ENCODE measurements around the gene DOK6.
"Not testable (repeated sequence)": the region's sequence is repeated elsewhere in the genome, so short reads cannot be mapped to it uniquely, and the experiment has no call there.

The DOK6 gene

GRCh38 chr18:69845593-69846506 is 445.2 kb downstream of the DOK6 start:
- no peak for DNase-seq (ENCODE audit: extremely low read depth in 1 of 2, low read depth in 1 of 2)

- DNase-seq (ENCODE audit: extremely low read depth in 1 of 2, low read depth in 1 of 2), result no peak
These were observed 452.4 kb downstream of the DOK6 start for GRCh38 chr18:69853051-69853450.

- no peak for DNase-seq (ENCODE audit: extremely low read depth in 1 of 2, low read depth in 1 of 2)
These were observed 453.8 kb downstream of the DOK6 start for GRCh38 chr18:69854455-69854854.

GRCh38 chr18:69858897-69859296 is 458.2 kb downstream of the DOK6 start:
- DNase-seq (ENCODE audit: extremely low read depth in 1 of 2, low read depth in 1 of 2), result no peak

GRCh38 chr18:69864802-69865201 is 464.1 kb downstream of the DOK6 start:
- not testable (repeated sequence) for DNase-seq (ENCODE audit: extremely low read depth in 1 of 2, low read depth in 1 of 2)

- no peak for DNase-seq (ENCODE audit: extremely low read depth in 1 of 2, low read depth in 1 of 2)
These were observed 465.1 kb downstream of the DOK6 start for GRCh38 chr18:69865776-69866175.

- DNase-seq (ENCODE audit: extremely low read depth in 1 of 2, low read depth in 1 of 2), result no peak
These were observed 465.5 kb downstream of the DOK6 start for GRCh38 chr18:69866212-69866611.

GRCh38 chr18:69870736-69871135 is 470.0 kb downstream of the DOK6 start:
- no peak for DNase-seq (ENCODE audit: extremely low read depth in 1 of 2, low read depth in 1 of 2)

GRCh38 chr18:69871363-69871762 is 470.7 kb downstream of the DOK6 start:
- DNase-seq (ENCODE audit: extremely low read depth in 1 of 2, low read depth in 1 of 2), result no peak

- no peak for DNase-seq (ENCODE audit: extremely low read depth in 1 of 2, low read depth in 1 of 2)
These were observed 472.0 kb downstream of the DOK6 start for GRCh38 chr18:69872661-69873060.

- DNase-seq (ENCODE audit: extremely low read depth in 1 of 2, low read depth in 1 of 2), result no peak
These were observed 473.4 kb downstream of the DOK6 start for GRCh38 chr18:69874058-69874457.

- DNase-seq (ENCODE audit: extremely low read depth in 1 of 2, low read depth in 1 of 2), result no peak
These were observed 475.8 kb downstream of the DOK6 start for GRCh38 chr18:69876490-69876889.

- no peak for DNase-seq (ENCODE audit: extremely low read depth in 1 of 2, low read depth in 1 of 2)
These were observed 477.7 kb downstream of the DOK6 start for GRCh38 chr18:69878213-69878933.

- not testable (repeated sequence) for DNase-seq (ENCODE audit: extremely low read depth in 1 of 2, low read depth in 1 of 2)
These were observed 478.4 kb downstream of the DOK6 start for GRCh38 chr18:69879051-69879450.

GRCh38 chr18:69880083-69880482 is 479.4 kb downstream of the DOK6 start:
- no peak for DNase-seq (ENCODE audit: extremely low read depth in 1 of 2, low read depth in 1 of 2)

GRCh38 chr18:69882965-69883668 is 482.4 kb downstream of the DOK6 start:
- no peak for DNase-seq (ENCODE audit: extremely low read depth in 1 of 2, low read depth in 1 of 2)

GRCh38 chr18:69883781-69884180 is 483.1 kb downstream of the DOK6 start:
- no peak for DNase-seq (ENCODE audit: extremely low read depth in 1 of 2, low read depth in 1 of 2)

GRCh38 chr18:69885355-69885754 is 484.7 kb downstream of the DOK6 start:
- no peak for DNase-seq (ENCODE audit: extremely low read depth in 1 of 2, low read depth in 1 of 2)

- no peak for DNase-seq (ENCODE audit: extremely low read depth in 1 of 2, low read depth in 1 of 2)
These were observed 485.3 kb downstream of the DOK6 start for GRCh38 chr18:69885841-69886531.

GRCh38 chr18:69887256-69887655 is 486.6 kb downstream of the DOK6 start:
- no peak for DNase-seq (ENCODE audit: extremely low read depth in 1 of 2, low read depth in 1 of 2)

- no peak for DNase-seq (ENCODE audit: extremely low read depth in 1 of 2, low read depth in 1 of 2)
These were observed 488.3 kb downstream of the DOK6 start for GRCh38 chr18:69889009-69889408.
